GM23338 (cell line): Measurements from ENCODE around the gene PPP2R5A. TPM values are rescaled to one million over a fixed set of nuclear protein-coding genes. Genes with fewer than 3 reads are reported as not detected.

Experiments used
- ATAC-seq: fragments of 200-7000 bp; cut with Tn5 transposase; 3 replicates; pipeline ENCODE4 v1.9.1; 2020
- DNase-seq: peaks from one replicate; pipeline ENCODE4 v3.0.0-alpha.2; 2015; ENCODE audit warnings: low spot score
- H2AFZ ChIP-seq: fragments of 200-600 bp; sonication (generic); 2 replicates; pipeline ENCODE4 v1.8.0; 2016; ENCODE audit warnings: antibody characterized with exemption, mild to moderate bottlenecking, moderate library complexity
- H3F3A ChIP-seq: fragments of 200-600 bp; sonication (generic); replicated peaks from 2 replicates; pipeline ENCODE4 v1.8.0; 2017; ENCODE audit warnings: antibody characterized with exemption, mixed run types, low read depth
- H3K27ac ChIP-seq: fragments of 200-600 bp; sonication (generic); 2 replicates; pipeline ENCODE4 v1.6.1; 2016; ENCODE audit warnings: low read depth
- H3K27me3 ChIP-seq: fragments of 200-600 bp; sonication (generic); 2 replicates; pipeline ENCODE4 v1.8.0; 2016; ENCODE audit warnings: mild to moderate bottlenecking, mixed run types, moderate library complexity; ENCODE audit not compliant: insufficient read depth
- H3K36me3 ChIP-seq: fragments of 200-600 bp; sonication (generic); 2 replicates; pipeline ENCODE4 v1.8.0; 2016; ENCODE audit warnings: mild to moderate bottlenecking; ENCODE audit not compliant: insufficient read depth
- H3K4me1 ChIP-seq: fragments of 200-600 bp; sonication (generic); 2 replicates; pipeline ENCODE4 v1.8.0; 2016; ENCODE audit warnings: mild to moderate bottlenecking, moderate library complexity; ENCODE audit not compliant: insufficient read depth
- H3K4me2 ChIP-seq: fragments of 200-600 bp; sonication (generic); 2 replicates; pipeline ENCODE4 v1.7.1; 2017; ENCODE audit warnings: mixed run types
- H3K4me3 ChIP-seq: fragments of 200-600 bp; sonication (generic); 2 replicates; pipeline ENCODE4 v1.6.1; 2016; ENCODE audit warnings: mixed run types
- H3K79me2 ChIP-seq: fragments of 200-600 bp; sonication (generic); replicated peaks from 2 replicates; pipeline ENCODE4 v1.8.0; 2017; ENCODE audit warnings: mild to moderate bottlenecking; ENCODE audit not compliant: insufficient read depth
- H3K9me2 ChIP-seq: fragments of 200-600 bp; sonication (generic); 2 replicates; pipeline ENCODE4 v1.8.0; 2017; ENCODE audit not compliant: insufficient read depth
- H4K20me1 ChIP-seq: fragments of 200-600 bp; sonication (generic); replicated peaks from 2 replicates; pipeline ENCODE4 v1.8.0; 2017; ENCODE audit warnings: mild to moderate bottlenecking; ENCODE audit not compliant: insufficient read depth
- H3K27ac Mint-ChIP-seq: 2 replicates; pipeline ENCODE4 v1.8.0; 2020; ENCODE audit warnings: inconsistent platforms, mild to moderate bottlenecking, moderate library complexity, mixed read lengths
- H3K27me3 Mint-ChIP-seq: 3 replicates; pipeline ENCODE4 v1.8.0; 2022; ENCODE audit warnings: low read depth, mild to moderate bottlenecking, moderate library complexity, mixed read lengths, inconsistent platforms; ENCODE audit not compliant: insufficient read depth, poor library complexity
- H3K36me3 Mint-ChIP-seq: 3 replicates; pipeline ENCODE4 v1.8.0; 2021; ENCODE audit warnings: low read depth, mild to moderate bottlenecking, inconsistent platforms, moderate library complexity, mixed read lengths
- H3K4me1 Mint-ChIP-seq: 3 replicates; pipeline ENCODE4 v1.8.0; 2020; ENCODE audit warnings: mild to moderate bottlenecking, inconsistent platforms, mixed read lengths
- H3K4me3 Mint-ChIP-seq: 3 replicates; pipeline ENCODE4 v1.8.0; 2021; ENCODE audit warnings: moderate library complexity, mild to moderate bottlenecking, inconsistent platforms, mixed read lengths
- H3K9me3 Mint-ChIP-seq: 3 replicates; pipeline ENCODE4 v1.8.0; 2020; ENCODE audit warnings: moderate library complexity, mild to moderate bottlenecking, inconsistent platforms, mixed read lengths
- CREB1 ChIP-seq: fragments of 250-450 bp; sonication (Bioruptor Pico); IDR thresholded peaks from 2 replicates; pipeline ENCODE4 v1.5.0; 2020; ENCODE audit warnings: low read depth, mild to moderate bottlenecking, moderate library complexity
- EZH2 ChIP-seq: fragments of 200-600 bp; sonication (generic); IDR thresholded peaks from one replicate; pipeline ENCODE4 v1.8.0; 2017; ENCODE audit warnings: antibody characterized with exemption, mild to moderate bottlenecking, low read depth; ENCODE audit not compliant: unreplicated experiment
- EZH2phosphoT487 ChIP-seq: fragments of 200-600 bp; sonication (generic); IDR thresholded peaks from one replicate; pipeline ENCODE4 v1.8.1; 2018; ENCODE audit warnings: antibody characterized with exemption; ENCODE audit not compliant: unreplicated experiment
- JUNB ChIP-seq: IDR thresholded peaks from one replicate; pipeline ENCODE4 v1.6.1; 2016; ENCODE audit warnings: antibody characterized with exemption; ENCODE audit not compliant: unreplicated experiment
- NANOG ChIP-seq: IDR thresholded peaks from 2 replicates; pipeline ENCODE4 v1.6.1; 2016; ENCODE audit warnings: antibody characterized with exemption, borderline replicate concordance
- POLR2AphosphoS5 ChIP-seq: IDR thresholded peaks from 2 replicates; pipeline ENCODE4 v1.6.1; 2016; ENCODE audit warnings: antibody characterized with exemption, low read depth
- STAT1 ChIP-seq: IDR thresholded peaks from one replicate; pipeline ENCODE4 v1.6.1; 2016; ENCODE audit warnings: antibody characterized with exemption; ENCODE audit not compliant: unreplicated experiment
- ZNF331 ChIP-seq: fragments of 250-450 bp; sonication (Bioruptor Pico); IDR thresholded peaks from 2 replicates; pipeline ENCODE4 v1.5.0; 2020; ENCODE audit warnings: low read depth, mild to moderate bottlenecking, moderate library complexity
- polyA plus RNA-seq: library from polyadenylated mRNA; unstranded; fragments of >200 nt; fragmentation: Nextera tagmentation; extraction: Ambion mirVana; gene quantifications from 2 replicates; pipeline ENCODE4 v1.2.1, GENCODE V29; 2016
- total RNA-seq: library from RNA; depleted of rRNA; stranded (reverse); fragments of >200 nt; shearing (Covaris generic); gene quantifications from 2 replicates; pipeline ENCODE4 v1.2.3, GENCODE V29; 2014
- TF ChIP-seq, protein P1 (sequence below): fragments of 250-450 bp; sonication (Bioruptor Pico); IDR thresholded peaks from 2 replicates; pipeline ENCODE4 v1.5.0; 2020; ENCODE audit warnings: mild to moderate bottlenecking, moderate library complexity
- TF ChIP-seq, protein P2 (sequence below): IDR thresholded peaks from one replicate; pipeline ENCODE4 v1.6.1; 2018; ENCODE audit warnings: antibody characterized with exemption; ENCODE audit not compliant: unreplicated experiment
- TF ChIP-seq, protein P3 (sequence below): IDR thresholded peaks from 2 replicates; pipeline ENCODE4 v1.6.1; 2016; ENCODE audit warnings: antibody characterized with exemption
- TF ChIP-seq, protein P4 (sequence below), 2 experiments: fragments of 200-600 bp in 1 of 2; sonication (generic) in 1 of 2; conservative IDR thresholded peaks; 2 replicates each; pipeline versions ENCODE4 v1.5.1 to v1.6.1; 2016 to 2017; ENCODE audit warnings: antibody characterized with exemption in 2 of 2, low read depth in 2 of 2, mild to moderate bottlenecking in 2 of 2, moderate library complexity in 1 of 2

The PPP2R5A gene
- total and polyA plus RNA-seq, 2 experiments from 2014 or later, result 16.2 to 43.5 TPM

DNA sequence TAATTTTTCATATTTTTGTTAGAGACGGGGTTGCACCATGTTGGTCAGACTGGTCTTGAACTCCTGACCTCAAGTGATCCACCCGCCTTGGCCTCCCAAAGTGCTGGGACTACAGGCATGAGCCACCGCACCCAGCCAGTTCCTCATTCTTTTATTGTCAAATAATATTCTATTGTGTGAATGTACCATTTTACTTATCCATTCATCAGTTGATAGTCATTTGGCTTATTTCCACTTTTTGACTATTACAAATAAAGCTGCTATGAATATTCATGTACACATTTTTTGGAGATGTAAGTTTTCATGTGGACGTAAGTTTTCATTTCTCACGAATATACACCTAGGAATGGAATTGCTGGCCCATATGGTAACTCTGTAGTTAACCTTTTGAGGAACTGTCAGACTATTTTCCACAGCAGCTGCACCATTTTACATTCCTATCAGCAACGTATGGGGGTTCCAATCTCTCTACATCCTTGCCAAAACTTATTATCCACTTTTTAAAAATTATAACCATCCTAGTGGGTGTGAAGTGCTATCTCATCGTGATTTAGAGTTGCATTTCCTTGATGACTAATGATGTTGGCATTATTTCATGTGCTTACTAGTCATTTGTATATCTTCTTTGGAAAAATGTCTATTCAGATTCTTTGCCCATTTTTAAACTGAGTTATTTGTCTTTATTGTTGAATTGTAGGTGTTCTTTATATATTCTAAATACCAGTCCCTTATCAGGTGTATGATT lies 116.8 kb downstream of the PPP2R5A start:
- TF ChIP-seq POLR2AphosphoS5, result no peak
- TF ChIP-seq NANOG, result no peak
- TF ChIP-seq CREB1 (CRISPR knock-in tag), result no peak
- TF ChIP-seq STAT1, result no peak
- TF ChIP-seq, protein P1, sequence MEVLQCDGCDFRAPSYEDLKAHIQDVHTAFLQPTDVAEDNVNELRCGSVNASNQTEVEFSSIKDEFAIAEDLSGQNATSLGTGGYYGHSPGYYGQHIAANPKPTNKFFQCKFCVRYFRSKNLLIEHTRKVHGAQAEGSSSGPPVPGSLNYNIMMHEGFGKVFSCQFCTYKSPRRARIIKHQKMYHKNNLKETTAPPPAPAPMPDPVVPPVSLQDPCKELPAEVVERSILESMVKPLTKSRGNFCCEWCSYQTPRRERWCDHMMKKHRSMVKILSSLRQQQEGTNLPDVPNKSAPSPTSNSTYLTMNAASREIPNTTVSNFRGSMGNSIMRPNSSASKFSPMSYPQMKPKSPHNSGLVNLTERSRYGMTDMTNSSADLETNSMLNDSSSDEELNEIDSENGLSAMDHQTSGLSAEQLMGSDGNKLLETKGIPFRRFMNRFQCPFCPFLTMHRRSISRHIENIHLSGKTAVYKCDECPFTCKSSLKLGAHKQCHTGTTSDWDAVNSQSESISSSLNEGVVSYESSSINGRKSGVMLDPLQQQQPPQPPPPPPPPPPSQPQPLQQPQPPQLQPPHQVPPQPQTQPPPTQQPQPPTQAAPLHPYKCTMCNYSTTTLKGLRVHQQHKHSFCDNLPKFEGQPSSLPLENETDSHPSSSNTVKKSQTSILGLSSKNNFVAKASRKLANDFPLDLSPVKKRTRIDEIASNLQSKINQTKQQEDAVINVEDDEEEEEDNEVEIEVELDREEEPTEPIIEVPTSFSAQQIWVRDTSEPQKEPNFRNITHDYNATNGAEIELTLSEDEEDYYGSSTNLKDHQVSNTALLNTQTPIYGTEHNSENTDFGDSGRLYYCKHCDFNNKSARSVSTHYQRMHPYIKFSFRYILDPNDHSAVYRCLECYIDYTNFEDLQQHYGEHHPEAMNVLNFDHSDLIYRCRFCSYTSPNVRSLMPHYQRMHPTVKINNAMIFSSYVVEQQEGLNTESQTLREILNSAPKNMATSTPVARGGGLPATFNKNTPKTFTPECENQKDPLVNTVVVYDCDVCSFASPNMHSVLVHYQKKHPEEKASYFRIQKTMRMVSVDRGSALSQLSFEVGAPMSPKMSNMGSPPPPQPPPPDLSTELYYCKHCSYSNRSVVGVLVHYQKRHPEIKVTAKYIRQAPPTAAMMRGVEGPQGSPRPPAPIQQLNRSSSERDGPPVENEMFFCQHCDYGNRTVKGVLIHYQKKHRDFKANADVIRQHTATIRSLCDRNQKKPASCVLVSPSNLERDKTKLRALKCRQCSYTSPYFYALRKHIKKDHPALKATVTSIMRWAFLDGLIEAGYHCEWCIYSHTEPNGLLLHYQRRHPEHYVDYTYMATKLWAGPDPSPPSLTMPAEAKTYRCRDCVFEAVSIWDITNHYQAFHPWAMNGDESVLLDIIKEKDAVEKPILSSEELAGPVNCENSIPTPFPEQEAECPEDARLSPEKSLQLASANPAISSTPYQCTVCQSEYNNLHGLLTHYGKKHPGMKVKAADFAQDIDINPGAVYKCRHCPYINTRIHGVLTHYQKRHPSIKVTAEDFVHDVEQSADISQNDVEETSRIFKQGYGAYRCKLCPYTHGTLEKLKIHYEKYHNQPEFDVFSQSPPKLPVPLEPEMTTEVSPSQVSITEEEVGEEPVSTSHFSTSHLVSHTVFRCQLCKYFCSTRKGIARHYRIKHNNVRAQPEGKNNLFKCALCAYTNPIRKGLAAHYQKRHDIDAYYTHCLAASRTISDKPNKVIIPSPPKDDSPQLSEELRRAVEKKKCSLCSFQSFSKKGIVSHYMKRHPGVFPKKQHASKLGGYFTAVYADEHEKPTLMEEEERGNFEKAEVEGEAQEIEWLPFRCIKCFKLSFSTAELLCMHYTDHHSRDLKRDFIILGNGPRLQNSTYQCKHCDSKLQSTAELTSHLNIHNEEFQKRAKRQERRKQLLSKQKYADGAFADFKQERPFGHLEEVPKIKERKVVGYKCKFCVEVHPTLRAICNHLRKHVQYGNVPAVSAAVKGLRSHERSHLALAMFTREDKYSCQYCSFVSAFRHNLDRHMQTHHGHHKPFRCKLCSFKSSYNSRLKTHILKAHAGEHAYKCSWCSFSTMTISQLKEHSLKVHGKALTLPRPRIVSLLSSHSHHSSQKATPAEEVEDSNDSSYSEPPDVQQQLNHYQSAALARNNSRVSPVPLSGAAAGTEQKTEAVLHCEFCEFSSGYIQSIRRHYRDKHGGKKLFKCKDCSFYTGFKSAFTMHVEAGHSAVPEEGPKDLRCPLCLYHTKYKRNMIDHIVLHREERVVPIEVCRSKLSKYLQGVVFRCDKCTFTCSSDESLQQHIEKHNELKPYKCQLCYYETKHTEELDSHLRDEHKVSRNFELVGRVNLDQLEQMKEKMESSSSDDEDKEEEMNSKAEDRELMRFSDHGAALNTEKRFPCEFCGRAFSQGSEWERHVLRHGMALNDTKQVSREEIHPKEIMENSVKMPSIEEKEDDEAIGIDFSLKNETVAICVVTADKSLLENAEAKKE (CRISPR knock-in tag), result no peak
- TF ChIP-seq, protein P2, sequence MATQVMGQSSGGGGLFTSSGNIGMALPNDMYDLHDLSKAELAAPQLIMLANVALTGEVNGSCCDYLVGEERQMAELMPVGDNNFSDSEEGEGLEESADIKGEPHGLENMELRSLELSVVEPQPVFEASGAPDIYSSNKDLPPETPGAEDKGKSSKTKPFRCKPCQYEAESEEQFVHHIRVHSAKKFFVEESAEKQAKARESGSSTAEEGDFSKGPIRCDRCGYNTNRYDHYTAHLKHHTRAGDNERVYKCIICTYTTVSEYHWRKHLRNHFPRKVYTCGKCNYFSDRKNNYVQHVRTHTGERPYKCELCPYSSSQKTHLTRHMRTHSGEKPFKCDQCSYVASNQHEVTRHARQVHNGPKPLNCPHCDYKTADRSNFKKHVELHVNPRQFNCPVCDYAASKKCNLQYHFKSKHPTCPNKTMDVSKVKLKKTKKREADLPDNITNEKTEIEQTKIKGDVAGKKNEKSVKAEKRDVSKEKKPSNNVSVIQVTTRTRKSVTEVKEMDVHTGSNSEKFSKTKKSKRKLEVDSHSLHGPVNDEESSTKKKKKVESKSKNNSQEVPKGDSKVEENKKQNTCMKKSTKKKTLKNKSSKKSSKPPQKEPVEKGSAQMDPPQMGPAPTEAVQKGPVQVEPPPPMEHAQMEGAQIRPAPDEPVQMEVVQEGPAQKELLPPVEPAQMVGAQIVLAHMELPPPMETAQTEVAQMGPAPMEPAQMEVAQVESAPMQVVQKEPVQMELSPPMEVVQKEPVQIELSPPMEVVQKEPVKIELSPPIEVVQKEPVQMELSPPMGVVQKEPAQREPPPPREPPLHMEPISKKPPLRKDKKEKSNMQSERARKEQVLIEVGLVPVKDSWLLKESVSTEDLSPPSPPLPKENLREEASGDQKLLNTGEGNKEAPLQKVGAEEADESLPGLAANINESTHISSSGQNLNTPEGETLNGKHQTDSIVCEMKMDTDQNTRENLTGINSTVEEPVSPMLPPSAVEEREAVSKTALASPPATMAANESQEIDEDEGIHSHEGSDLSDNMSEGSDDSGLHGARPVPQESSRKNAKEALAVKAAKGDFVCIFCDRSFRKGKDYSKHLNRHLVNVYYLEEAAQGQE, result no peak
- TF ChIP-seq JUNB, result no peak
- TF ChIP-seq, protein P3, sequence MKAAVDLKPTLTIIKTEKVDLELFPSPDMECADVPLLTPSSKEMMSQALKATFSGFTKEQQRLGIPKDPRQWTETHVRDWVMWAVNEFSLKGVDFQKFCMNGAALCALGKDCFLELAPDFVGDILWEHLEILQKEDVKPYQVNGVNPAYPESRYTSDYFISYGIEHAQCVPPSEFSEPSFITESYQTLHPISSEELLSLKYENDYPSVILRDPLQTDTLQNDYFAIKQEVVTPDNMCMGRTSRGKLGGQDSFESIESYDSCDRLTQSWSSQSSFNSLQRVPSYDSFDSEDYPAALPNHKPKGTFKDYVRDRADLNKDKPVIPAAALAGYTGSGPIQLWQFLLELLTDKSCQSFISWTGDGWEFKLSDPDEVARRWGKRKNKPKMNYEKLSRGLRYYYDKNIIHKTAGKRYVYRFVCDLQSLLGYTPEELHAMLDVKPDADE, result no peak
- TF ChIP-seq ZNF331 (CRISPR knock-in tag), result no peak
- no peak for TF ChIP-seq EZH2phosphoT487
- TF ChIP-seq, protein P4, sequence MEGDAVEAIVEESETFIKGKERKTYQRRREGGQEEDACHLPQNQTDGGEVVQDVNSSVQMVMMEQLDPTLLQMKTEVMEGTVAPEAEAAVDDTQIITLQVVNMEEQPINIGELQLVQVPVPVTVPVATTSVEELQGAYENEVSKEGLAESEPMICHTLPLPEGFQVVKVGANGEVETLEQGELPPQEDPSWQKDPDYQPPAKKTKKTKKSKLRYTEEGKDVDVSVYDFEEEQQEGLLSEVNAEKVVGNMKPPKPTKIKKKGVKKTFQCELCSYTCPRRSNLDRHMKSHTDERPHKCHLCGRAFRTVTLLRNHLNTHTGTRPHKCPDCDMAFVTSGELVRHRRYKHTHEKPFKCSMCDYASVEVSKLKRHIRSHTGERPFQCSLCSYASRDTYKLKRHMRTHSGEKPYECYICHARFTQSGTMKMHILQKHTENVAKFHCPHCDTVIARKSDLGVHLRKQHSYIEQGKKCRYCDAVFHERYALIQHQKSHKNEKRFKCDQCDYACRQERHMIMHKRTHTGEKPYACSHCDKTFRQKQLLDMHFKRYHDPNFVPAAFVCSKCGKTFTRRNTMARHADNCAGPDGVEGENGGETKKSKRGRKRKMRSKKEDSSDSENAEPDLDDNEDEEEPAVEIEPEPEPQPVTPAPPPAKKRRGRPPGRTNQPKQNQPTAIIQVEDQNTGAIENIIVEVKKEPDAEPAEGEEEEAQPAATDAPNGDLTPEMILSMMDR (conservative IDR thresholded peaks at IDR 0.05; ENCODE audit: low read depth in 2 of 2), result no peak
- TF ChIP-seq EZH2, result no peak
- H3K4me2 ChIP-seq, result no peak overlapping the region
- ATAC-seq, result no peak

More for the DNA sequence above, 116.8 kb downstream of the PPP2R5A start:
- no peaks in the 10 kb centered on the region for H3F3A ChIP-seq
- H3K4me1 ChIP-seq, result no peaks in the 10 kb centered on the region
- no peak overlapping the region for H3K27ac Mint-ChIP-seq
- no peak overlapping the region for H3K4me3 Mint-ChIP-seq
- H3K36me3 Mint-ChIP-seq, result peaks cover 73% of the 10 kb centered on the region
- no peaks in the 10 kb centered on the region for H3K27me3 ChIP-seq
- H3K4me3 ChIP-seq, result no peak overlapping the region
- peaks cover 10% of the 10 kb centered on the region for H3K9me3 Mint-ChIP-seq
- peaks cover 19% of the 10 kb centered on the region for H3K36me3 ChIP-seq
- no peak overlapping the region for H3K27ac ChIP-seq
- no peaks in the 10 kb centered on the region for H3K9me2 ChIP-seq
- no peaks in the 10 kb centered on the region for H3K4me1 Mint-ChIP-seq
- H4K20me1 ChIP-seq, result no peaks in the 10 kb centered on the region
- no peak for DNase-seq
- H3K79me2 ChIP-seq, result peaks cover 15% of the 10 kb centered on the region
- no peaks in the 10 kb centered on the region for H3K27me3 Mint-ChIP-seq
- no peak overlapping the region for H2AFZ ChIP-seq
